ENCODE results near the gene ITSN2. TPM values are rescaled to one million over a fixed set of nuclear protein-coding genes. Genes with fewer than 3 reads are reported as not detected.

Gene ITSN2
- total RNA-seq, 1 donor from 2014 or later = 6.4 TPM

DNA sequence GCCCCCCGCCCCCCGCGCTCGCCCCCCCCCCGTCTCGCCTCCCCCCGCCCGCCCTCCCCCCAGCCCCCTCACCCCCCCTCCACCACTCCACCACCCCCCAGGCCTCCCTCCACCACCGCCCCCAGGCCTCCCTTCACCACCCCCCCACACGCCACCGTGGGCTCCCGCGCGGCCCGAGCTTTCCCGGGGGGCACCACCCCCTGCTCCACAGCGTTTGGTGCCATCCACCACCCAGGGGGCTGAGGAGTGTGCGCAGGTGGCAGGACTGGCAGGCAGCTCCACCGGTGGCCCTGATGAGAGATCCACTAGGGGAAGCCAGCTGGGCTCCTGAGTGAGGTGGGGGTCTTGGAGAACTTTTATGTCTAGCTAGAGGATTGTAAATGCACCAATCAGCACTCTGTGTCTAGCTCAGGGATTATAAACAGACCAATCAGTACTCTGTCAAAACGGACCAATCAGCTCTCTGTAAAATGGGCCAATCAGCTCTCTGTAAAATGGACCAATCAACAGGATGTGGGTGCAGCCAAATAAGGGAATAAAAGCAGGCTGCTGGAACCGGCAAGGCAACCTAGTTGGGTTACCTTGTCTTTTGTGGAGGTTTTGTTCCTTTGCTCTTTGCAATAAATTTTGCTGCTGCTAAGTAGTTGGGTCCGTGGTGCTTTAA is 43.0 kb upstream of the ITSN2 start:
- Mint-ChIP-seq H3K36me3 (ENCODE audit: unreplicated experiment) (no peaks in the 10 kb centered on the region), H3K4me1 (ENCODE audit: low read depth, unreplicated experiment) (peaks cover 2% of the 10 kb centered on the region)

DNA sequence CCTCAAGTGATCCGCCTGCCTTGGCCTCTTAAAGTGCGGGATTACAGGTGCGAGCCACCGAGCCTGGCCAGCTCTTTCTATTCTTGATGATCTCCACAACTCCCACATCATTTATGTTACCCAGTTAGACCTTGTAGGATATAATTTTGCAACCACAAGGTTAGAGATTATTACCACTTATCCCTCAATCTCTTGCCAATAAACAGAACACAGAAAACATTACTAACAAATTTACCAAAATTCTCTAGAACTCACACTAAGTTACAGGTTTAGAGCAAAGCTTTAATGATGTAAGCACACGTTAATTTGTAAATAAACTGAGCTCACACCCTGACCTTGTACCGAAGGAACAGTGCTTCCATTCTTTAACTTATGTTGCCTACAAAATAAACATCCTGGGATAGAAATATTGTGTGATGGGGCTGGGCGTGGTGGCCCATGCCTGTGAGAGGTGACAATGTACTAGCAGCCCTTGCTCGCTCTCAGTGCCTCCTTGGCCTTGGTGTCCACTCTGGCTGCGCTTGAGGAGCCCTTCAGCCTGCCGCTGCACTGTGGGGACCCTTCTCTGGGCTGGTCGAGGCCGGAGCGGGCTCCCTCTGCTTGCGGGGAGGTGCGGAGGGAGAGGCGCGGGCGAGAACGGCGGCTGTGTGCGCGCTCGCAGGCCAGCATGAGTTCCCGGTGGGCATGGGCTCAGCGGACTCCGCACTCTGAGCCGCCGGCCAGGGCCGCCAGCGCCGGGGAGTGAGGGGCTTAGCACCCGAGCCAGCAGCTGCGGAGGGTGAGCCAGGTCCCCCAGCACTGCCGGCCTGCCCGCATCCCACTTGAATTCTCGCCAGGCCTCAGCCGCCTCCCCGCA is 42.1 kb upstream of the ITSN2 start:
- peaks cover 2% of the 10 kb centered on the region for H3K4me1 Mint-ChIP-seq (ENCODE audit: low read depth, unreplicated experiment)
- no peak overlapping the region for H3K27ac Mint-ChIP-seq (ENCODE audit: unreplicated experiment)
- no peaks in the 10 kb centered on the region for H3K27me3 Mint-ChIP-seq (ENCODE audit: unreplicated experiment)
- TF ChIP-seq, protein P1, sequence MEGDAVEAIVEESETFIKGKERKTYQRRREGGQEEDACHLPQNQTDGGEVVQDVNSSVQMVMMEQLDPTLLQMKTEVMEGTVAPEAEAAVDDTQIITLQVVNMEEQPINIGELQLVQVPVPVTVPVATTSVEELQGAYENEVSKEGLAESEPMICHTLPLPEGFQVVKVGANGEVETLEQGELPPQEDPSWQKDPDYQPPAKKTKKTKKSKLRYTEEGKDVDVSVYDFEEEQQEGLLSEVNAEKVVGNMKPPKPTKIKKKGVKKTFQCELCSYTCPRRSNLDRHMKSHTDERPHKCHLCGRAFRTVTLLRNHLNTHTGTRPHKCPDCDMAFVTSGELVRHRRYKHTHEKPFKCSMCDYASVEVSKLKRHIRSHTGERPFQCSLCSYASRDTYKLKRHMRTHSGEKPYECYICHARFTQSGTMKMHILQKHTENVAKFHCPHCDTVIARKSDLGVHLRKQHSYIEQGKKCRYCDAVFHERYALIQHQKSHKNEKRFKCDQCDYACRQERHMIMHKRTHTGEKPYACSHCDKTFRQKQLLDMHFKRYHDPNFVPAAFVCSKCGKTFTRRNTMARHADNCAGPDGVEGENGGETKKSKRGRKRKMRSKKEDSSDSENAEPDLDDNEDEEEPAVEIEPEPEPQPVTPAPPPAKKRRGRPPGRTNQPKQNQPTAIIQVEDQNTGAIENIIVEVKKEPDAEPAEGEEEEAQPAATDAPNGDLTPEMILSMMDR (IDR thresholded peaks at IDR 0.05; ENCODE audit: partially characterized antibody, unreplicated experiment) = no peak
- H3K9me3 Mint-ChIP-seq (ENCODE audit: unreplicated experiment) = no peaks in the 10 kb centered on the region
- DNase-seq = no peak
- H3K4me3 Mint-ChIP-seq (ENCODE audit: unreplicated experiment) = no peak overlapping the region
- no peaks in the 10 kb centered on the region for H3K36me3 Mint-ChIP-seq (ENCODE audit: unreplicated experiment)

More for the DNA sequence above, 43.0 kb upstream of the ITSN2 start:
- no peaks in the 10 kb centered on the region for H3K9me3 Mint-ChIP-seq (ENCODE audit: unreplicated experiment)
- no peak overlapping the region for H3K27ac Mint-ChIP-seq (ENCODE audit: unreplicated experiment)
- no peaks in the 10 kb centered on the region for H3K27me3 Mint-ChIP-seq (ENCODE audit: unreplicated experiment)
- TF ChIP-seq, protein P1 (IDR thresholded peaks at IDR 0.05; ENCODE audit: partially characterized antibody, unreplicated experiment) = no peak
- H3K4me3 Mint-ChIP-seq (ENCODE audit: unreplicated experiment) = no peak overlapping the region
- peak; percentile 23 for DNase-seq

DNA sequence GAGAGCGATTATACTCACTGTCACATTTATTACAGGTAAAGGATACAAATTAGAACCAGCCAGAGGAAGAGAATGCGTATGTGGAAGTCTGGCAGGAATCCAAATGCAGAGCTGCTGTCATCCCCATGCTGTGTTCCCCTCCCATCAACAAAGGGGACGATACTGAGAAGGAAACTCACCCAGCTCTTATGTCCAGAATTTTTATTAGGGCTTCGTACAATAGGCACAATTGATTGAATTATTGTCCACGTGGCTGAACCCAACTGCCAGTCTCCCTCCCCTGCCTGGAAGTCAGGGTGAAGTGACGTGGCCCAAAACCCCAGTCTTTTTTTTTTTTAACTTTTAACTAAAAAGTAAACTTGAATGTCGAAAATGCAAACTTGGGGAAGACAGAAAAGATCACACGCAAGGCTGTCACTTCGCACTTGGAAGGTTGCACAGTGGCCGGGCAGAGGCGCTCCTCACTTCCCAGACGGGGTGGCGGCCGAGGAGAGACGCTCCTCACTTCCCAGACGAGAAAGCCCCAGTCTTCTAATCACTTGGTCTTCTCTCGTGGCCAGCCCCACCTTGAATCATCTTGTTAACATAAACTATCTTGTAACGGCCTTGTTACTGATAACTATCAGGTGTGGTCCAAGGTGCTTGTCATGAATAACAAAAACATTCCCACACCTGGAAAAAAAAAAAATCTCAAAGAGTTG is 40.0 kb upstream of the ITSN2 start:
- Mint-ChIP-seq H3K27me3 (ENCODE audit: unreplicated experiment) (no peaks in the 10 kb centered on the region), H3K27ac (ENCODE audit: unreplicated experiment) (no peak overlapping the region)

DNA sequence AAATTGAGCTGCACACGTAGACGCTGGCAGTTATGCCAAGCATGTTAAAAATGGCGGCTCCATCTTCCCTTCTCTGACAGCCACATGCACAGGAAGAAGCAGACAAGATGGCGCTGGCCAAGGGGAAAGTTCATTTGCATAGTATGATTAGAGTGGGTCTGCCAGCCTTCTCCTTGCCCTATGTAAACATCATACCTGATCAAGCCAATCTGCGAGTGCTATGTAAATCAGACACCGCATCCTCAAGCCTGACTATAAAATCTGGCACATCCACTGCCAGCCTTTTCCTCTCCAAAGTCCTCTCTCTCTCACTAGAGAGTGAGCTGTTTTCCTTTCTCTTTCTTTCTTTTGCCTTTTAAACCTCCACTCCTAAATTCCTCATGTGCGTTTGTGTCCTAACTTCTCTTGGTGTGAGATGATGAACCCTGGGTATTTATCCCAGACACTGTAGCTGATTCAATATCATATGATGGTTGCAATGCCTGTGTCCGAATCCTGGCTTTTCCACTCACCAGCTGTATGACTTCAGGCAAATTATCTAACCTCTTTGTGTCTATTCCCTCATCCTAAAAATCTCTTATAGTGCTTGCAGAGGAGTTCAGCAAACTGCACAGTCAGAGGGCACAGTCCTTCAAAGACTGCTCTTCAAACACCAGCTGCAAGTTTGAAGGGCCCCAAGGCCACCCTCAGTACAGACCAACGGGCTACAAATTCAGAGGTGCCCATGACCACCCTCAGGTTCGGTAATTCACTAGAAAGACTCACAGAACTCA is 39.3 kb upstream of the ITSN2 start:
- Mint-ChIP-seq H3K9me3 (ENCODE audit: unreplicated experiment) (no peaks in the 10 kb centered on the region), H3K27me3 (ENCODE audit: unreplicated experiment) (peaks cover 1% of the 10 kb centered on the region), H3K4me1 (ENCODE audit: low read depth, unreplicated experiment) (peaks cover 2% of the 10 kb centered on the region), H3K36me3 (ENCODE audit: unreplicated experiment) (no peaks in the 10 kb centered on the region), H3K27ac (ENCODE audit: unreplicated experiment) (no peak overlapping the region), H3K4me3 (ENCODE audit: unreplicated experiment) (no peak overlapping the region)
- no peak for DNase-seq
- TF ChIP-seq, protein P1 (IDR thresholded peaks at IDR 0.05; ENCODE audit: partially characterized antibody, unreplicated experiment) = no peak

More for the DNA sequence above, 40.0 kb upstream of the ITSN2 start:
- Mint-ChIP-seq H3K9me3 (ENCODE audit: unreplicated experiment) (no peaks in the 10 kb centered on the region), H3K36me3 (ENCODE audit: unreplicated experiment) (no peaks in the 10 kb centered on the region), H3K4me1 (ENCODE audit: low read depth, unreplicated experiment) (peaks cover 2% of the 10 kb centered on the region), H3K4me3 (ENCODE audit: unreplicated experiment) (no peak overlapping the region)
- no peak for DNase-seq
- TF ChIP-seq, protein P1 (IDR thresholded peaks at IDR 0.05; ENCODE audit: partially characterized antibody, unreplicated experiment) = no peak

All from glutamatergic neuron (in vitro differentiated cells).